ENCODE measurements around the gene RFX8.

The RFX8 gene

GRCh38 chr2:101450965-101451364 lies 23.9 kb downstream of the RFX8 start:
- no peaks in the 10 kb centered on the region for H3K36me3 ChIP-seq
- no peak for DNase-seq

GRCh38 chr2:101446869-101447268 lies 28.0 kb downstream of the RFX8 start:
- no peak for DNase-seq
- H3K27ac ChIP-seq, result no peak overlapping the region

More at GRCh38 chr2:101450965-101451364, 23.9 kb downstream of the RFX8 start:
- no peak for TF ChIP-seq CTCF (IDR thresholded peaks at IDR 0.05; ENCODE audit: low read depth, low read length)
- Histone ChIP-seq H3K27ac (no peak overlapping the region), H3K27me3 (ENCODE audit: insufficient read depth, low read depth, severe bottlenecking) (no peaks in the 10 kb centered on the region), H3K9me3 (ENCODE audit: severe bottlenecking) (no peaks in the 10 kb centered on the region), H3K4me3 (ENCODE audit: low read depth, low read length) (no peak overlapping the region)

GRCh38 chr2:101442667-101443061 lies 32.2 kb downstream of the RFX8 start:
- no peaks in the 10 kb centered on the region for H3K27me3 ChIP-seq (ENCODE audit: insufficient read depth, low read depth, severe bottlenecking)
- no peaks in the 10 kb centered on the region for H3K9me3 ChIP-seq (ENCODE audit: severe bottlenecking)
- H3K4me3 ChIP-seq (ENCODE audit: low read depth, low read length), result no peak overlapping the region
- peak; percentile 12 for DNase-seq
- no peak overlapping the region for H3K27ac ChIP-seq
- peak; percentile 21; the same call in 1 of the 2 replicates for TF ChIP-seq CTCF (IDR thresholded peaks at IDR 0.05; ENCODE audit: low read depth, low read length)
- H3K36me3 ChIP-seq, result no peaks in the 10 kb centered on the region

More at GRCh38 chr2:101446869-101447268, 28.0 kb downstream of the RFX8 start:
- Histone ChIP-seq H3K4me3 (ENCODE audit: low read depth, low read length) (no peak overlapping the region), H3K9me3 (ENCODE audit: severe bottlenecking) (no peaks in the 10 kb centered on the region), H3K27me3 (ENCODE audit: insufficient read depth, low read depth, severe bottlenecking) (no peaks in the 10 kb centered on the region), H3K36me3 (no peaks in the 10 kb centered on the region)
- no peak for TF ChIP-seq CTCF (IDR thresholded peaks at IDR 0.05; ENCODE audit: low read depth, low read length)

- Histone ChIP-seq H3K27ac (no peak overlapping the region), H3K36me3 (no peaks in the 10 kb centered on the region), H3K27me3 (ENCODE audit: insufficient read depth, low read depth, severe bottlenecking) (no peaks in the 10 kb centered on the region), H3K9me3 (ENCODE audit: severe bottlenecking) (no peaks in the 10 kb centered on the region), H3K4me3 (ENCODE audit: low read depth, low read length) (no peak overlapping the region)
- TF ChIP-seq CTCF (IDR thresholded peaks at IDR 0.05; ENCODE audit: low read depth, low read length), result no peak
- DNase-seq, result no peak
Observed at GRCh38 chr2:101442042-101442666, 32.8 kb downstream of the RFX8 start.

GRCh38 chr2:101440127-101440738 lies 34.7 kb downstream of the RFX8 start:
- no peaks in the 10 kb centered on the region for H3K9me3 ChIP-seq (ENCODE audit: severe bottlenecking)
- H3K27me3 ChIP-seq (ENCODE audit: insufficient read depth, low read depth, severe bottlenecking), result no peaks in the 10 kb centered on the region
- no peak overlapping the region for H3K4me3 ChIP-seq (ENCODE audit: low read depth, low read length)
- TF ChIP-seq CTCF (IDR thresholded peaks at IDR 0.05; ENCODE audit: low read depth, low read length), result no peak
- no peak for DNase-seq
- no peaks in the 10 kb centered on the region for H3K36me3 ChIP-seq
- H3K27ac ChIP-seq, result no peak overlapping the region

Data from WERI-Rb-1 (cell line).